SU-DHL-6 (cell line): ENCODE measurements around the gene SPATA6.

Experiments
- CTCF ChIP-seq: fragments of 200-600 bp; sonication (generic); IDR thresholded peaks from one replicate; pipeline ENCODE4 v1.5.1; 2017; ENCODE audit warnings: antibody characterized with exemption, mild to moderate bottlenecking, low read length, moderate library complexity; ENCODE audit not compliant: insufficient read depth, poor library complexity, severe bottlenecking
- EZH2phosphoT487 ChIP-seq: fragments of 200-600 bp; sonication (generic), shearing (Covaris generic); conservative IDR thresholded peaks from 2 replicates; pipeline ENCODE4 v1.6.1; 2018; ENCODE audit warnings: mild to moderate bottlenecking, antibody characterized with exemption, low read length, moderate library complexity, mixed read lengths

- TF ChIP-seq CTCF (no peak), EZH2phosphoT487 (no peak)
Observed at GRCh38 chr1:48418742-48419141, 53.3 kb downstream of the SPATA6 start.
